Measurements from ENCODE around the gene FMNL2. TPM values are rescaled to one million over a fixed set of nuclear protein-coding genes. Genes with fewer than 3 reads are reported as not detected.

FMNL2 gene
- polyA plus RNA-seq, 1 donor, result 35.3 TPM

- WGBS (ENCODE audit: insufficient coverage, low lambda C conversion rate), result no CpG with 5 or more reads among the region's 13 CpGs
- Histone ChIP-seq H3K27ac (ENCODE audit: low read length) (no peak overlapping the region), H3K27me3 (ENCODE audit: control insufficient read depth, insufficient read depth, low read length) (no peaks in the 10 kb centered on the region), H3K4me3 (ENCODE audit: low read length) (no peak overlapping the region), H3K36me3 (ENCODE audit: control insufficient read depth, insufficient read depth, low read length) (peaks cover 27% of the 10 kb centered on the region), H3K4me1 (ENCODE audit: control insufficient read depth, insufficient read depth, low read length) (no peaks in the 10 kb centered on the region), H3K9me3 (ENCODE audit: control insufficient read depth, low read depth, low read length) (no peaks in the 10 kb centered on the region)
- DNase-seq, result no peak
Measured at GRCh38 chr2:152623076-152623740, 288.2 kb downstream of the FMNL2 start.

GRCh38 chr2:152623775-152624174 is 288.8 kb downstream of the FMNL2 start:
- no CpG with 5 or more reads among the region's 2 CpGs for WGBS (ENCODE audit: insufficient coverage, low lambda C conversion rate)
- peaks cover 27% of the 10 kb centered on the region for H3K36me3 ChIP-seq (ENCODE audit: control insufficient read depth, insufficient read depth, low read length)

GRCh38 chr2:152624805-152625204 is 289.8 kb downstream of the FMNL2 start:
- Histone ChIP-seq H3K27ac (ENCODE audit: low read length) (no peak overlapping the region), H3K4me1 (ENCODE audit: control insufficient read depth, insufficient read depth, low read length) (no peaks in the 10 kb centered on the region), H3K27me3 (ENCODE audit: control insufficient read depth, insufficient read depth, low read length) (no peaks in the 10 kb centered on the region), H3K4me3 (ENCODE audit: low read length) (no peak overlapping the region), H3K36me3 (ENCODE audit: control insufficient read depth, insufficient read depth, low read length) (peaks cover 31% of the 10 kb centered on the region), H3K9me3 (ENCODE audit: control insufficient read depth, low read depth, low read length) (no peaks in the 10 kb centered on the region)
- WGBS (ENCODE audit: insufficient coverage, low lambda C conversion rate), result no CpG with 5 or more reads among the region's 3 CpGs
- DNase-seq, result no peak

More at GRCh38 chr2:152623775-152624174, 288.8 kb downstream of the FMNL2 start:
- Histone ChIP-seq H3K4me3 (ENCODE audit: low read length) (no peak overlapping the region), H3K4me1 (ENCODE audit: control insufficient read depth, insufficient read depth, low read length) (no peaks in the 10 kb centered on the region), H3K9me3 (ENCODE audit: control insufficient read depth, low read depth, low read length) (no peaks in the 10 kb centered on the region), H3K27ac (ENCODE audit: low read length) (no peak overlapping the region), H3K27me3 (ENCODE audit: control insufficient read depth, insufficient read depth, low read length) (no peaks in the 10 kb centered on the region)
- DNase-seq, result no peak

GRCh38 chr2:152626911-152627339 is 292.0 kb downstream of the FMNL2 start:
- Histone ChIP-seq H3K36me3 (ENCODE audit: control insufficient read depth, insufficient read depth, low read length) (peaks cover 28% of the 10 kb centered on the region), H3K27me3 (ENCODE audit: control insufficient read depth, insufficient read depth, low read length) (no peaks in the 10 kb centered on the region), H3K27ac (ENCODE audit: low read length) (no peak overlapping the region), H3K4me1 (ENCODE audit: control insufficient read depth, insufficient read depth, low read length) (no peaks in the 10 kb centered on the region), H3K9me3 (ENCODE audit: control insufficient read depth, low read depth, low read length) (no peaks in the 10 kb centered on the region), H3K4me3 (ENCODE audit: low read length) (no peak overlapping the region)
- WGBS (ENCODE audit: insufficient coverage, low lambda C conversion rate), result 76% methylated on average over 2 of the region's 4 CpGs
- DNase-seq, result no peak

GRCh38 chr2:152627351-152627957 is 292.5 kb downstream of the FMNL2 start:
- no peaks in the 10 kb centered on the region for H3K9me3 ChIP-seq (ENCODE audit: control insufficient read depth, low read depth, low read length)
- no CpG with 5 or more reads among the region's 1 CpG for WGBS (ENCODE audit: insufficient coverage, low lambda C conversion rate)
- H3K27ac ChIP-seq (ENCODE audit: low read length), result no peak overlapping the region
- H3K4me1 ChIP-seq (ENCODE audit: control insufficient read depth, insufficient read depth, low read length), result no peaks in the 10 kb centered on the region
- H3K36me3 ChIP-seq (ENCODE audit: control insufficient read depth, insufficient read depth, low read length), result peaks cover 32% of the 10 kb centered on the region
- no peaks in the 10 kb centered on the region for H3K27me3 ChIP-seq (ENCODE audit: control insufficient read depth, insufficient read depth, low read length)
- no peak overlapping the region for H3K4me3 ChIP-seq (ENCODE audit: low read length)
- no peak for DNase-seq

- WGBS (ENCODE audit: insufficient coverage, low lambda C conversion rate), result 80% methylated on average over 1 of the region's 1 CpG
- Histone ChIP-seq H3K36me3 (ENCODE audit: control insufficient read depth, insufficient read depth, low read length) (peaks cover 33% of the 10 kb centered on the region), H3K4me1 (ENCODE audit: control insufficient read depth, insufficient read depth, low read length) (no peaks in the 10 kb centered on the region), H3K27ac (ENCODE audit: low read length) (no peak overlapping the region), H3K27me3 (ENCODE audit: control insufficient read depth, insufficient read depth, low read length) (no peaks in the 10 kb centered on the region), H3K9me3 (ENCODE audit: control insufficient read depth, low read depth, low read length) (no peaks in the 10 kb centered on the region), H3K4me3 (ENCODE audit: low read length) (no peak overlapping the region)
- no peak for DNase-seq
Measured at GRCh38 chr2:152629202-152629601, 294.2 kb downstream of the FMNL2 start.

GRCh38 chr2:152630466-152630865 is 295.5 kb downstream of the FMNL2 start:
- Histone ChIP-seq H3K27ac (ENCODE audit: low read length) (no peak overlapping the region), H3K9me3 (ENCODE audit: control insufficient read depth, low read depth, low read length) (no peaks in the 10 kb centered on the region), H3K36me3 (ENCODE audit: control insufficient read depth, insufficient read depth, low read length) (peaks cover 33% of the 10 kb centered on the region), H3K27me3 (ENCODE audit: control insufficient read depth, insufficient read depth, low read length) (no peaks in the 10 kb centered on the region), H3K4me3 (ENCODE audit: low read length) (no peak overlapping the region), H3K4me1 (ENCODE audit: control insufficient read depth, insufficient read depth, low read length) (no peaks in the 10 kb centered on the region)
- DNase-seq, result no peak
- WGBS (ENCODE audit: insufficient coverage, low lambda C conversion rate), result no CpG with 5 or more reads among the region's 4 CpGs

GRCh38 chr2:152632736-152633135 is 297.8 kb downstream of the FMNL2 start:
- Histone ChIP-seq H3K27me3 (ENCODE audit: control insufficient read depth, insufficient read depth, low read length) (no peaks in the 10 kb centered on the region), H3K36me3 (ENCODE audit: control insufficient read depth, insufficient read depth, low read length) (peaks cover 46% of the 10 kb centered on the region), H3K4me3 (ENCODE audit: low read length) (no peak overlapping the region), H3K9me3 (ENCODE audit: control insufficient read depth, low read depth, low read length) (no peaks in the 10 kb centered on the region), H3K27ac (ENCODE audit: low read length) (no peak overlapping the region), H3K4me1 (ENCODE audit: control insufficient read depth, insufficient read depth, low read length) (no peaks in the 10 kb centered on the region)
- no peak for DNase-seq
- WGBS (ENCODE audit: insufficient coverage, low lambda C conversion rate), result 100% methylated on average over 2 of the region's 3 CpGs

GRCh38 chr2:152635635-152636298 is 300.8 kb downstream of the FMNL2 start:
- no peaks in the 10 kb centered on the region for H3K9me3 ChIP-seq (ENCODE audit: control insufficient read depth, low read depth, low read length)
- H3K27ac ChIP-seq (ENCODE audit: low read length), result no peak overlapping the region
- 0% methylated on average over 1 of the region's 5 CpGs for WGBS (ENCODE audit: insufficient coverage, low lambda C conversion rate)
- H3K27me3 ChIP-seq (ENCODE audit: control insufficient read depth, insufficient read depth, low read length), result no peaks in the 10 kb centered on the region
- no peak overlapping the region for H3K4me3 ChIP-seq (ENCODE audit: low read length)
- DNase-seq, result peak; percentile 33 to 45
- H3K36me3 ChIP-seq (ENCODE audit: control insufficient read depth, insufficient read depth, low read length), result peaks cover 55% of the 10 kb centered on the region
- H3K4me1 ChIP-seq (ENCODE audit: control insufficient read depth, insufficient read depth, low read length), result no peaks in the 10 kb centered on the region

- Histone ChIP-seq H3K27ac (ENCODE audit: low read length) (no peak overlapping the region), H3K4me3 (ENCODE audit: low read length) (no peak overlapping the region), H3K36me3 (ENCODE audit: control insufficient read depth, insufficient read depth, low read length) (peaks cover 51% of the 10 kb centered on the region), H3K4me1 (ENCODE audit: control insufficient read depth, insufficient read depth, low read length) (no peaks in the 10 kb centered on the region), H3K27me3 (ENCODE audit: control insufficient read depth, insufficient read depth, low read length) (no peaks in the 10 kb centered on the region), H3K9me3 (ENCODE audit: control insufficient read depth, low read depth, low read length) (no peaks in the 10 kb centered on the region)
- WGBS (ENCODE audit: insufficient coverage, low lambda C conversion rate), result no CpG with 5 or more reads among the region's 7 CpGs
- no peak for DNase-seq
Measured at GRCh38 chr2:152637251-152637650, 302.3 kb downstream of the FMNL2 start.

Measured in large intestine (tissue), 3 donors.